Measurements from ENCODE around the gene XBP1. TPM values are rescaled to one million over a fixed set of nuclear protein-coding genes. Genes with fewer than 3 reads are reported as not detected.

Gene XBP1
- total RNA-seq: 100 to 1,000 TPM in 1 of 4 donors, 10 to 100 TPM in 3; 87.5 to 185 (median 90.4) TPM

DNA sequence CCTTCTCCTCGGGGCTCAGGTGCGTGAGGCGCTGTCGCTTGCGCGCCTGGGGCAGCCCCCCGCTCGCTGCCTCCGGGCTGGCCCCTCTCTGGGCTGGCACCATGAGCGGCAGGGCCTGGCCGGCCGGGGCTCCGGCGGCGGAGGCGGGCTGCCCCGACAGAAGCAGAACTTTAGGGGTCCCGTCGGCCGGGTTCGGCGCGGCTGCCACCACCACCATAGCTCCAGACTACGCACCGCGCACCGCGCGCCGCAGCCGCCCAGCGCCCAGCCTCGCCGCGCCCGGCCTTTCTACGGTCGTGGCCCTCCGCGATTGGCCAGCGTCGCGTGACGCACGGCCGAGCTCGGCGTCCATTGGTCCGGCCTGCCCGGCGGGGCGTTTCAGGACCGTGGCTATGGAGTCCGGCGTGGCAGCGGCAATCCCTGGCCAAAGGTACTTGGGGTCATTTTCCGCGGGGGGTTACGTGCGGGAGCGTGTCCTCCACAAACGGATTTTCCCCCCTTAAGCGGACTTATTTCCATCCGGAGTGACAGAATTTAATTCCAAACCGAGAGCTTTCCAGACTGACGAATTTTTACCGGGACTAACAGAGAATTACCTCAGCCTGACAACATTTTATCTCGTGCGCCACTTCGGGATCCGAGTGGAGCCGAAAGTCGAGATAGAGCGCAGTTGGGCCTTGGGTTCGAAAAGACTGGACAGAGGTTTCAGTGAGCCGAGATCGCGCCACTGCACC is at the start of gene XBP1:
TSS of gene XBP1 (minus strand) at position 262 of the 734 bp plus-strand sequence.
- TF ChIP-seq, protein P1, sequence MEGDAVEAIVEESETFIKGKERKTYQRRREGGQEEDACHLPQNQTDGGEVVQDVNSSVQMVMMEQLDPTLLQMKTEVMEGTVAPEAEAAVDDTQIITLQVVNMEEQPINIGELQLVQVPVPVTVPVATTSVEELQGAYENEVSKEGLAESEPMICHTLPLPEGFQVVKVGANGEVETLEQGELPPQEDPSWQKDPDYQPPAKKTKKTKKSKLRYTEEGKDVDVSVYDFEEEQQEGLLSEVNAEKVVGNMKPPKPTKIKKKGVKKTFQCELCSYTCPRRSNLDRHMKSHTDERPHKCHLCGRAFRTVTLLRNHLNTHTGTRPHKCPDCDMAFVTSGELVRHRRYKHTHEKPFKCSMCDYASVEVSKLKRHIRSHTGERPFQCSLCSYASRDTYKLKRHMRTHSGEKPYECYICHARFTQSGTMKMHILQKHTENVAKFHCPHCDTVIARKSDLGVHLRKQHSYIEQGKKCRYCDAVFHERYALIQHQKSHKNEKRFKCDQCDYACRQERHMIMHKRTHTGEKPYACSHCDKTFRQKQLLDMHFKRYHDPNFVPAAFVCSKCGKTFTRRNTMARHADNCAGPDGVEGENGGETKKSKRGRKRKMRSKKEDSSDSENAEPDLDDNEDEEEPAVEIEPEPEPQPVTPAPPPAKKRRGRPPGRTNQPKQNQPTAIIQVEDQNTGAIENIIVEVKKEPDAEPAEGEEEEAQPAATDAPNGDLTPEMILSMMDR (IDR thresholded peaks at IDR 0.05; ENCODE audit: low read depth): no peak

DNA sequence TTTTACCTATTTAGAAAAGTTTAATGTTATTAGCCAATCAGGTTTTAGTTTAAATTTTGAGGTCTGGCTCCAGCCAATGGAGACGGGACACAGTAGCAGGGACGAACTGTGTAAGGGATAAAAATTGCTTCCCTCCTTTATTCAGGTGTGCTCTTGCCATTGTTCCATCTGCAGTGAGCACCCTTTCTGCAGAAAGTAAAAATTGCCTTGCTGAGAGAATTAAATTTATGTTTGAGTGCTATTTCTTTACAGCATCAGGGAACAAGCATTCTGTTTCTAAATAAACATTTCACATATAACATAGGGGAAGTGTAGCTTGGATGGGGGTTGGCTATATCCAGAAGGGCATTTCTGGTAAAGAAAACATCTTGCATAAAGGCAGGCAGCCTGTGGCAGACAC is 46.6 kb upstream of the XBP1 start:
- TF ChIP-seq, protein P1 (IDR thresholded peaks at IDR 0.05; ENCODE audit: low read depth): no peak

DNA sequence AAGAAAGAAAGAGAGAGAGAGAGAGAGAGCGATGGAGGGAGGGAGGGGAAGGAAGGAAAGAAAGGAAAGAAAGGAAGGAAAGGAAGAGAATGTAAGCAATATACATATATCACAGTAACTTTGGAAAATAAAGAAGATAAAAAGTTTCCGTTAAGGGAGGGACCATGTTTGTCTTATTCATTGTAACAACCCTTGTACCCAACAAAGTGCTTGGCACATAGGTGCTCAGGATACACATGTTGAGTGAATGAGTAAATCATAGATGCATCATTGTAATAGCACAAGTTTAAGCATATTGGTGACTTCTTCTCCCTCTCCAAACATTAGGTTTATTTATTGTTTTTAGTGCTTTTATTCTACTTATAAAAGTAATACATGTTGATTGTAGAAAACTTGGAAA is 43.3 kb upstream of the XBP1 start:
- TF ChIP-seq, protein P1 (IDR thresholded peaks at IDR 0.05; ENCODE audit: low read depth): no peak

DNA sequence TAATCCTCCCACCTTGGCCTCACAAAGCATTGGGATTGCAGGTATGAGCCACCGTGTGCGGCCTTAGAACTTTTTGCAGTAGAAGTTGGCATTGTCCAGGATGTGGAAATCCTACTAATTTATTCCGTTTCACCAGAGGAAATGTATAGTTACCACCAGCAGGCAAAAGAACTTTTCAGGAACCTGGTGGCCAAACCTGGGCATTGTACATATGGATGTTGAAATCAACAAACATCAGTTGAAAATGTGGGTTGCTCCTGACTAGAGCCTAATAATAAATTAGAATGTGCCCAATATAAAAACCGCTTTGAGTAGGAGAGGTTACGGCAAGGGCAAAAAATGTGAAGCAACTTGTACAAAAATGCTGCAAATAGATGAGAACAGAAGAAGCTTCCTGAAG is 40.7 kb upstream of the XBP1 start:
- TF ChIP-seq, protein P1 (IDR thresholded peaks at IDR 0.05; ENCODE audit: low read depth): no peak

DNA sequence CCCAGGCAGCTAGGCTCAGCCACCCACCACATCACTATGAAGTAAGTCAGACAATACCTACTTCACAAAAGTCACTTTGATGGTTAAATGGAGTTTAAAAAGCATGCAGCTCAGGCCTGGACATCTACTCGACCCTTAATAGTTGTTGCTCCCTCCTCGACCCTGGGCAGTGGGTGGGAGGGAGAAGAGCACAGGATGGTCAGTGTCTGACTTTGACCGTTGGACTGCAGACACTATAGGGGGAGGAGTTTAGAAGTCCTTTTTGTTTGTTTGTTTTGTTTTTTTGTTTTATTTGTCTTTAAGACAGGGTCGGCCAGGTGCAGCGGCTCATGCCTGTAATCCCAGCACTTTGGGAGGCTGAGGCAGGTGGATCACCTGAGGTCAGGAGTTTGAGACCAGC is 38.6 kb upstream of the XBP1 start:
- TF ChIP-seq, protein P1 (IDR thresholded peaks at IDR 0.05; ENCODE audit: low read depth): no peak

DNA sequence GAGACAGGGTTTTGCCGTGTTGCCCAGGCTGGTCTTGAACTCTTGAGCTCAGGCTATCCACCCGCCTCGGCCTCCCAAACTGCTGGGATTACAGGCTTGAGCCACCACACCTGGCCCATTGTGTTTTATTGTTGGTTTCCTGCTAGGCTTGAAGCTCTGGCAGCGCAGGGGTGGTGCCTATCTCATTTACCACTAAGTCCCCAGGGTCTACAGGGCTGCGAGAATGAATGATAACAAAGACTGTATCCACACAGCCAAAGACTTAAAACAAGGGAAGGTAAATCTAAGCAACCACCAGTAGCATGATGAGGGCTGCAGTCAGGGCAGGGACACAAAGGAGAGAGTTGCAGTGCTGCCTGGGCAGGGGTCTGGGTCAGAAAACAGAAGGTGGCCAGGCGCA is 37.3 kb upstream of the XBP1 start:
- TF ChIP-seq, protein P1 (IDR thresholded peaks at IDR 0.05; ENCODE audit: low read depth): no peak

DNA sequence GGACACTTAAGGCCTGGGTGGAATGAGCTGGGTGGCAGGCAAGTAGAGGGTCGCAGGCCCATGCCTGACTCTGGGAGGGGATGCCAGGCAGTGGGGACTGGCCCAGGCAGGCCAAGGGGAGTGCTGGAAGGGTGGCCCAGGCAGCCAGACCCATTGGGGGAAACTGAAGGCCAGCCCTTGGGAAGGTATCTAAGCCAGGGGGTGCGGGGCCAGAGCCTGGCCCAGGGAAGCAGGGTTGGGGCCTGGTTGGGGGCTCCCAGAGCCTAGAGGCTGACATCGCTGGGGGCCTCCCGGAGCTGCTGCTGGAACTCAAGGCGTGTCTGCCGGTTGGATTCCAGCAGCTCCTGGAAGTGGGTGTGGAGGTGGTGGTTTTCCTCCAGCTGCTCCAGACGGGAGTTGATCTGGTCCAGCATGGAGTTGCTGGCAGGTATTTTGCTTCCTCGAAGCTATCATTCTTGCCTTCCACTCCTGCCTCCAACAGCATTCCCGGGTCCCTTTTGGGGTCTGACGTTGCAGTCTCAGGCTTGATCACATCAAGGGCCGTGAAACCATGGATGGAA is 35.3 kb upstream of the XBP1 start:
- TF ChIP-seq, protein P1 (IDR thresholded peaks at IDR 0.05; ENCODE audit: low read depth): no peak

All from subcutaneous adipose tissue (tissue), 4 donors.